HEK293 (cell line): ENCODE data around the gene SGPL1.

ENCODE experiments used
- BCL11B ChIP-seq: fragments of 450-650 bp; formaldehyde crosslinking; IDR thresholded peaks from 2 replicates; pipeline ENCODE4 v1.5.1; 2016; ENCODE audit warnings: low read depth, missing biosample characterization, missing genetic modification characterization
- BCL6B ChIP-seq: fragments of 450-650 bp; formaldehyde crosslinking; IDR thresholded peaks from 2 replicates; pipeline ENCODE4 v1.5.1; 2017; ENCODE audit warnings: missing biosample characterization, missing genetic modification characterization
- GLIS2 ChIP-seq: fragments of 450-650 bp; formaldehyde crosslinking; IDR thresholded peaks from 2 replicates; pipeline ENCODE4 v1.5.1; 2016; ENCODE audit warnings: missing biosample characterization, missing genetic modification characterization
- IKZF3 ChIP-seq: fragments of 450-650 bp; IDR thresholded peaks from 2 replicates; pipeline ENCODE4 v1.5.0; 2018; ENCODE audit warnings: missing biosample characterization, mild to moderate bottlenecking, missing genetic modification characterization, moderate library complexity
- KLF1 ChIP-seq: fragments of 450-650 bp; formaldehyde crosslinking; IDR thresholded peaks from 2 replicates; pipeline ENCODE4 v1.5.1; 2016; ENCODE audit warnings: missing biosample characterization, missing genetic modification characterization
- KLF7 ChIP-seq: fragments of 450-650 bp; formaldehyde crosslinking; IDR thresholded peaks from 2 replicates; pipeline ENCODE4 v1.5.1; 2016; ENCODE audit warnings: missing biosample characterization, missing genetic modification characterization, borderline replicate concordance
- KLF8 ChIP-seq: fragments of 450-650 bp; formaldehyde crosslinking; IDR thresholded peaks from 2 replicates; pipeline ENCODE4 v1.5.1; 2016; ENCODE audit warnings: missing biosample characterization, missing genetic modification characterization
- KLF9 ChIP-seq: fragments of 450-650 bp; formaldehyde crosslinking; IDR thresholded peaks from 2 replicates; pipeline ENCODE4 v1.5.1; 2016; ENCODE audit warnings: missing biosample characterization, missing genetic modification characterization, low read depth
- MZF1 ChIP-seq: fragments of 450-650 bp; formaldehyde crosslinking; IDR thresholded peaks from 2 replicates; pipeline ENCODE4 v1.5.1; 2017; ENCODE audit warnings: missing biosample characterization, missing genetic modification characterization, borderline replicate concordance
- REPIN1 ChIP-seq: fragments of 450-650 bp; formaldehyde crosslinking; IDR thresholded peaks from 2 replicates; pipeline ENCODE4 v1.5.1; 2017; ENCODE audit warnings: missing biosample characterization, missing genetic modification characterization, low read depth
- TRIM28 ChIP-seq: IDR thresholded peaks from 2 replicates; pipeline ENCODE4 v1.6.1; 2011; ENCODE audit warnings: low read length, control low read depth, borderline replicate concordance
- ZBTB10 ChIP-seq: fragments of 450-650 bp; formaldehyde crosslinking; IDR thresholded peaks from 2 replicates; pipeline ENCODE4 v1.5.1; 2016; ENCODE audit warnings: missing biosample characterization, missing genetic modification characterization
- ZBTB17 ChIP-seq: fragments of 450-650 bp; formaldehyde crosslinking; IDR thresholded peaks from 2 replicates; pipeline ENCODE4 v1.5.1; 2016; ENCODE audit warnings: missing biosample characterization, missing genetic modification characterization
- ZBTB20 ChIP-seq: fragments of 450-650 bp; formaldehyde crosslinking; IDR thresholded peaks from 2 replicates; pipeline ENCODE4 v1.5.1; 2016; ENCODE audit warnings: missing biosample characterization, missing genetic modification characterization
- ZBTB48 ChIP-seq: fragments of 450-650 bp; formaldehyde crosslinking; IDR thresholded peaks from 2 replicates; pipeline ENCODE4 v1.5.1; 2016; ENCODE audit warnings: missing biosample characterization, missing genetic modification characterization
- ZBTB6 ChIP-seq: fragments of 450-650 bp; formaldehyde crosslinking; IDR thresholded peaks from 2 replicates; pipeline ENCODE4 v1.5.1; 2017; ENCODE audit warnings: missing biosample characterization, missing genetic modification characterization
- ZBTB8A ChIP-seq: fragments of 450-650 bp; formaldehyde crosslinking; IDR thresholded peaks from 2 replicates; pipeline ENCODE4 v1.5.1; 2016; ENCODE audit warnings: missing biosample characterization, missing genetic modification characterization
- ZEB2 ChIP-seq: fragments of 450-650 bp; formaldehyde crosslinking; IDR thresholded peaks from 2 replicates; pipeline ENCODE4 v1.5.1; 2016; ENCODE audit warnings: missing biosample characterization, missing genetic modification characterization
- ZNF211 ChIP-seq: fragments of 450-650 bp; formaldehyde crosslinking; IDR thresholded peaks from 2 replicates; pipeline ENCODE4 v1.5.1; 2016; ENCODE audit warnings: low read depth, missing biosample characterization, missing genetic modification characterization
- ZNF24 ChIP-seq: fragments of 450-650 bp; formaldehyde crosslinking; IDR thresholded peaks from 2 replicates; pipeline ENCODE4 v1.5.1; 2016; ENCODE audit warnings: missing biosample characterization, missing genetic modification characterization
- ZNF335 ChIP-seq: fragments of 450-650 bp; formaldehyde crosslinking; conservative IDR thresholded peaks from 2 replicates; pipeline ENCODE4 v1.5.1; 2016; ENCODE audit warnings: missing biosample characterization, missing genetic modification characterization
- ZNF341 ChIP-seq: fragments of 450-650 bp; formaldehyde crosslinking; IDR thresholded peaks from 2 replicates; pipeline ENCODE4; 2016; ENCODE audit warnings: low read depth, missing biosample characterization, missing genetic modification characterization
- ZNF449 ChIP-seq: fragments of 450-650 bp; formaldehyde crosslinking; IDR thresholded peaks from 2 replicates; pipeline ENCODE4 v1.5.1; 2017; ENCODE audit warnings: missing biosample characterization, mild to moderate bottlenecking, missing genetic modification characterization, moderate library complexity
- ZNF580 ChIP-seq: fragments of 450-650 bp; formaldehyde crosslinking; IDR thresholded peaks from 2 replicates; pipeline ENCODE4 v1.5.1; 2016; ENCODE audit warnings: missing biosample characterization, missing genetic modification characterization
- ZNF600 ChIP-seq: fragments of 450-650 bp; formaldehyde crosslinking; IDR thresholded peaks from 2 replicates; pipeline ENCODE4 v1.5.1; 2016; ENCODE audit warnings: missing biosample characterization, missing genetic modification characterization
- ZNF639 ChIP-seq: fragments of 450-650 bp; formaldehyde crosslinking; IDR thresholded peaks from 2 replicates; pipeline ENCODE4 v1.5.1; 2016; ENCODE audit warnings: missing biosample characterization, missing genetic modification characterization
- ZNF701 ChIP-seq: fragments of 450-650 bp; formaldehyde crosslinking; IDR thresholded peaks from 2 replicates; pipeline ENCODE4 v1.5.1; 2016; ENCODE audit warnings: missing biosample characterization, missing genetic modification characterization
- ZNF76 ChIP-seq: fragments of 450-650 bp; formaldehyde crosslinking; IDR thresholded peaks from 2 replicates; pipeline ENCODE4; 2016; ENCODE audit warnings: low read depth, missing biosample characterization, missing genetic modification characterization, borderline replicate concordance
- ZSCAN18 ChIP-seq: fragments of 450-650 bp; formaldehyde crosslinking; IDR thresholded peaks from 2 replicates; pipeline ENCODE4 v1.5.1; 2016; ENCODE audit warnings: missing biosample characterization, missing genetic modification characterization
- ZXDB ChIP-seq: fragments of 450-650 bp; formaldehyde crosslinking; IDR thresholded peaks from 2 replicates; pipeline ENCODE4 v1.5.1; 2016; ENCODE audit warnings: missing biosample characterization, missing genetic modification characterization

Gene SGPL1

GRCh38 chr10:70816220-70816894 lies 609 bp downstream of the SGPL1 start (continued):
- TF ChIP-seq ZSCAN18 (tag by site-specific recombination) (no peak), ZNF211 (tag by site-specific recombination) (no peak), MZF1 (tag by site-specific recombination) (peak; percentile 97), ZXDB (tag by site-specific recombination) (peak; percentile 54), ZEB2 (tag by site-specific recombination) (peak; percentile 87), ZBTB6 (peak; percentile 24; the same call in 1 of the 2 replicates), ZNF639 (no peak), KLF9 (peak; percentile 71; the same call in 1 of the 2 replicates), ZBTB17 (tag by site-specific recombination) (peak; percentile 95), KLF1 (tag by site-specific recombination) (peak; percentile 97), BCL6B (tag by site-specific recombination) (no peak), ZNF335 (peak; percentile 87), REPIN1 (tag by site-specific recombination) (no peak), ZNF341 (peak; percentile 74), KLF7 (tag by site-specific recombination) (peak; percentile 85), ZNF580 (peak; percentile 72; the same call in 1 of the 2 replicates), ZNF701 (no peak), KLF8 (tag by site-specific recombination) (peak; percentile 90), TRIM28 (no peak), ZNF76 (tag by site-specific recombination) (peak; percentile 75; the same call in 1 of the 2 replicates), GLIS2 (tag by site-specific recombination) (peak; percentile 74), ZBTB8A (tag by site-specific recombination) (peak; percentile 83), ZNF24 (tag by site-specific recombination) (0 out of 2 replicates have a peak, but pooled peaks have one; percentile 45), IKZF3 (tag by site-specific recombination) (peak; percentile 86), ZNF449 (tag by site-specific recombination) (peak; percentile 69), ZBTB20 (tag by site-specific recombination) (peak; percentile 92), ZBTB10 (tag by site-specific recombination) (peak; percentile 50), BCL11B (tag by site-specific recombination) (0 out of 2 replicates have a peak, but pooled peaks have one; percentile 24), ZBTB48 (tag by site-specific recombination) (peak; percentile 48), ZNF600 (peak; percentile 95)
